Endodermal cell (in vitro differentiated cells): ENCODE measurements around the gene TRIM14. TPM values are rescaled to one million over a fixed set of nuclear protein-coding genes. Genes with fewer than 3 reads are reported as not detected.
"Not testable (repeated sequence)": the region's sequence is repeated elsewhere in the genome, so short reads cannot be mapped to it uniquely, and the experiment has no call there.

Source experiments
- DNase-seq: peaks from one replicate; pipeline ENCODE4 v3.0.0-alpha.2; 2017
- H3K27ac ChIP-seq: 2 replicates; pipeline ENCODE4 v1.5.1; 2013; ENCODE audit warnings: mild to moderate bottlenecking, low read depth, low read length, moderate library complexity
- H3K27me3 ChIP-seq: 2 replicates; pipeline ENCODE4 v1.6.1; 2013; ENCODE audit warnings: mild to moderate bottlenecking, low read length, moderate library complexity; ENCODE audit not compliant: insufficient read depth, control insufficient read depth, poor library complexity, severe bottlenecking
- H3K36me3 ChIP-seq: 2 replicates; pipeline ENCODE4 v1.7.0; 2013; ENCODE audit warnings: mild to moderate bottlenecking, low read length, moderate library complexity; ENCODE audit not compliant: control insufficient read depth, insufficient read depth
- H3K4me1 ChIP-seq: one replicate; pipeline ENCODE4 v1.7.0; 2013; ENCODE audit warnings: low read length; ENCODE audit not compliant: control insufficient read depth, insufficient read depth
- H3K4me3 ChIP-seq: 2 replicates; pipeline ENCODE4 v1.5.1; 2013; ENCODE audit warnings: mild to moderate bottlenecking, low read length, moderate library complexity
- H3K9ac ChIP-seq: 2 replicates; pipeline ENCODE4 v1.6.1; 2013; ENCODE audit warnings: mild to moderate bottlenecking, low read length, moderate library complexity; ENCODE audit not compliant: poor library complexity, severe bottlenecking; ENCODE audit errors: extremely low read depth
- H3K9me3 ChIP-seq: 2 replicates; pipeline ENCODE4 v1.6.1; 2013; ENCODE audit warnings: mild to moderate bottlenecking, low read length, moderate library complexity; ENCODE audit not compliant: control insufficient read depth
- H3K27ac Mint-ChIP-seq: 2 replicates; pipeline ENCODE4 v1.8.0; 2020; ENCODE audit warnings: mixed read lengths
- H3K27me3 Mint-ChIP-seq: 2 replicates; pipeline ENCODE4 v1.8.0; 2021; ENCODE audit warnings: mild to moderate bottlenecking, mixed read lengths; ENCODE audit not compliant: insufficient read depth
- H3K36me3 Mint-ChIP-seq: 2 replicates; pipeline ENCODE4 v1.8.0; 2020; ENCODE audit warnings: low read depth, mixed read lengths
- H3K4me1 Mint-ChIP-seq: 2 replicates; pipeline ENCODE4 v1.8.0; 2020; ENCODE audit warnings: mixed read lengths
- H3K4me3 Mint-ChIP-seq: 2 replicates; pipeline ENCODE4 v1.8.0; 2020; ENCODE audit warnings: mild to moderate bottlenecking, moderate library complexity, mixed read lengths
- H3K9me3 Mint-ChIP-seq: 2 replicates; pipeline ENCODE4 v1.8.0; 2020; ENCODE audit warnings: mild to moderate bottlenecking, mixed read lengths
- WGBS, 2 experiments: methylation state at CpG; one replicate each; pipeline versions ENCODE4 v1.1.5 to v1.1.7; 2013; ENCODE audit warnings: missing lambda C conversion rate in 2 of 2, mixed read lengths in 1 of 2; ENCODE audit not compliant: insufficient coverage in 1 of 2, insufficient read length in 1 of 2; 5-methylcytosine and 5-hydroxymethylcytosine counted together
- total RNA-seq, 2 donors: library from RNA; stranded (reverse); fragmentation: NEBNext Ultra II Directional in 1 of 2; extraction: Animal tissue kit (Norgen Biotek cat#: 25700) in 1 of 2; gene quantifications; 2 replicates in 1 of 2; 3 replicates in 1 of 2; pipeline ENCODE4 v1.2.1, GENCODE V29; 2021
- TF ChIP-seq, protein P1 (sequence below): fragments of 200-600 bp; sonication (generic); conservative IDR thresholded peaks from 2 replicates; pipeline ENCODE4 v1.5.0; 2021; ENCODE audit warnings: antibody characterized with exemption, mild to moderate bottlenecking

The TRIM14 gene
- total RNA-seq, 2 donors from 2014 or later, result 3.1 to 5.1 TPM

DNA sequence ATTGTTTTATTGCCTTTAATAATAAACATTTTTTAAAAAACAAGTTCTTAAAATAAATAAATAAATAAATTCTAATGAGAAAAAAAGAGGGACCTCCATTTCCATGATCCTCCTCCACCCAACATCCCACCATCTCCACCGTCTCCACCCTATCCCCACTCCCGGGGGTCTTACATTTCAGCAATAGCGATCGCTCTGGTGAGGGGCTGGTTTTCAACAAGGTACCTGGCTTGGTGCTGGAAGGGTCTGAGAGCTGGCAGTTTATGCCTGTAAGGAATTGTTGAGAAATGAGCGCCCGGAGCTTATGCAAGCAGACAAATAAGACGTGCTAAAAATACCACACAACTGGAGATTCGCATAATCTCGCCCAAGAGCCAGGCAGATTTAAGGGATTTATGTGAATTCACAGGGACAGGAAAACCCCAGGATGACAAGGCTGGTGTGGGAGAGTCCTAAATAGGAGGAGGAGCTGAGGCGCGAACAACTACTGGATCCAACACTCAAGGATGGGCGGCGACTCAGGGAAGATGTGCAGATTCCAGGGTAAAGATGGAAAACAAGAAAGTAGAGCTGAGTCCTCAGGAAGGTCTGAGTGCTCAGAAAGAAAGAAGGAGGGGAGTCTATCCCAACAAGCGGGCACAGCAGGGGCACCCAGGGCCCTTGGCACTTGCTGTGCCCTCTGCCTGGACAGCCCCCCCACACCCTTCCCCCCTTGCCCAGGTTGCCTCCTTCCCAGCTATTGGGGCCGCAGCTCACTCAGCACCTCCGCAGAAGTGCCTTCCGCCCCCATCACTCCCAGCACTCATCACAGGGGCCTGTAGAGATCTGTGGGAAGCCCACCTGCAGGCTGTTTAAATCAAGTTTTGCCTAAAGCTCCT is 27.0 kb downstream of the TRIM14 start:
- 64 to 81% methylated on average over 12 to 15 of the region's 17 CpGs for WGBS, 2 experiments
- no peaks in the 10 kb centered on the region for H3K27me3 ChIP-seq
- no peaks in the 10 kb centered on the region for H3K36me3 ChIP-seq
- no peaks in the 10 kb centered on the region for H3K9me3 Mint-ChIP-seq
- peaks cover 28% of the 10 kb centered on the region for H3K27me3 Mint-ChIP-seq
- H3K4me3 Mint-ChIP-seq, result peak overlapping the region; percentile 2
- H3K4me1 ChIP-seq, result peaks cover 3% of the 10 kb centered on the region
- TF ChIP-seq, protein P1, sequence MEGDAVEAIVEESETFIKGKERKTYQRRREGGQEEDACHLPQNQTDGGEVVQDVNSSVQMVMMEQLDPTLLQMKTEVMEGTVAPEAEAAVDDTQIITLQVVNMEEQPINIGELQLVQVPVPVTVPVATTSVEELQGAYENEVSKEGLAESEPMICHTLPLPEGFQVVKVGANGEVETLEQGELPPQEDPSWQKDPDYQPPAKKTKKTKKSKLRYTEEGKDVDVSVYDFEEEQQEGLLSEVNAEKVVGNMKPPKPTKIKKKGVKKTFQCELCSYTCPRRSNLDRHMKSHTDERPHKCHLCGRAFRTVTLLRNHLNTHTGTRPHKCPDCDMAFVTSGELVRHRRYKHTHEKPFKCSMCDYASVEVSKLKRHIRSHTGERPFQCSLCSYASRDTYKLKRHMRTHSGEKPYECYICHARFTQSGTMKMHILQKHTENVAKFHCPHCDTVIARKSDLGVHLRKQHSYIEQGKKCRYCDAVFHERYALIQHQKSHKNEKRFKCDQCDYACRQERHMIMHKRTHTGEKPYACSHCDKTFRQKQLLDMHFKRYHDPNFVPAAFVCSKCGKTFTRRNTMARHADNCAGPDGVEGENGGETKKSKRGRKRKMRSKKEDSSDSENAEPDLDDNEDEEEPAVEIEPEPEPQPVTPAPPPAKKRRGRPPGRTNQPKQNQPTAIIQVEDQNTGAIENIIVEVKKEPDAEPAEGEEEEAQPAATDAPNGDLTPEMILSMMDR, result no peak
- no peaks in the 10 kb centered on the region for H3K9me3 ChIP-seq
- H3K27ac Mint-ChIP-seq, result no peak overlapping the region
- H3K27ac ChIP-seq, result no peak overlapping the region
- peak; percentile 80 for DNase-seq
- H3K36me3 Mint-ChIP-seq, result no peaks in the 10 kb centered on the region
- peaks cover 9% of the 10 kb centered on the region for H3K4me1 Mint-ChIP-seq
- no peak overlapping the region for H3K4me3 ChIP-seq
- no peak overlapping the region for H3K9ac ChIP-seq

DNA sequence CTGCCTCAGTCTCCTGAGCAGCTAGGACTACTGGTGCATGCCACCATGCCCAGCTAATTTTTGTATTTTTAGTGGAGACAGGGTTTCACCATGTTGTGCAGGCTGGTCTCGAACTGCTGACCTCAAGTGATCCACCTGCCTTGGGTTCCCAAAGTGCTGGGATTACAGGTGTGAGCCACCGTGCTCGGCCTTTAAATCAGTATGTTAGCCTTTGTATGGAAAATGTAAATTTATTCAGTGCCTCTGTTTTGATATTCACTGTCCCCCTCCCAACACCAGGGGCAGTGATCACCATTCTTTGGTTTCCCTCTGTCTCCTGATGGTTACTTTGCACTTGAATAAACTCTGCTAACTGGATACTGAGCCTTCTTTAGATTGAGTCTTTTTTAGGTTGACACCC is 28.3 kb downstream of the TRIM14 start:
- not testable (repeated sequence) for H3K4me3 Mint-ChIP-seq, H3K36me3 ChIP-seq, H3K27ac Mint-ChIP-seq, H3K27me3 ChIP-seq, H3K4me3 ChIP-seq, H3K9me3 Mint-ChIP-seq, H3K27ac ChIP-seq, H3K4me1 ChIP-seq, H3K9me3 ChIP-seq, H3K36me3 Mint-ChIP-seq, H3K9ac ChIP-seq
- peak; percentile 76 for DNase-seq
- WGBS, 2 experiments, result 48 to 80% methylated on average over 2 to 3 of the region's 3 CpGs
- TF ChIP-seq, protein P1, result peak; percentile 66
- peaks cover 36% of the 10 kb centered on the region for H3K27me3 Mint-ChIP-seq
- peaks cover 22% of the 10 kb centered on the region for H3K4me1 Mint-ChIP-seq

DNA sequence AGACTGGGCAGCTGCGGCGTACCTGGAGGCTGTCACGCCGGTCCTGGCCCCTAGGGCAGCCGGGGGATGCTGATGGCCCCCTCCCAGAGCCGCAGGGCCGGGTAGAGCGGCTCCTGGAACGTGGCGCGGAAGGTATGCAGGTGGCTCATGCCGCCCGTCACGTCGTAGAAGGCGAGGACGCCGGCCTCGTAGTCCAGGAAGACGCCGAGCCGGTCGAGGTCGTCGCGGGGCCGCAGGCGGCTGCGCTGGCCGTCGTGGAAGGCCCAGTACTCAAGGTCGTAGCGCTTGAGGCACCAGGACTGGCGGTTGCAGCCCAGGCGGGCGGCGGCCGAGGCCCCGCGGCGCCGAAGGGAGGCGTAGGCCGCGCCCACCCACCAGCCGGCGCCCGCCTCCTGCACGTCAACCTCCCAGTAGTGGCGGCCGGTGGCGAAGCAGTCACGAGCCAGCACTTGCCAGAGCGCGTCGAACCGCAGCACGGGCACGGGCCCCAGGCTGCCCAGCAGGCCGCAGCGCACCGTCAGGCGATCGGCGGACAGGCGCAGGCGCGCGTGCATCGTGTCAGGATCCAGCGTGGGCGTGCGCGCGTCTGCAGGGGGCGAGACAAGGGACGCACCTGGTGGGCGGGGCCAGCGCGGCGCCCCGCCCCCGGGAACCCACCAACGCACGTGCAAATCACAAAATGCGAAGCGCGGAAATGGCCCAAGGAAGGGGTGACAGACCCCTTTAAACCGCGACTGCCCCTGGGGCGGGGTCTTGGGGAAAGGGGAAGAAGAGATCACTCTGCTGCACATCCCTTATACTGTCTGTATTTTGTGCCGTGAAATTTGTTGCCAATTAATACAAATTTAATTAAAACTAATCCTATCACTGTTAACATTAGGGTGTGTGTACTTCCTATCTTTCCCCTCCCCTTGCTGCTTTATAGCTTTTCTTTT is 31.3 kb downstream of the TRIM14 start:
- H3K27ac Mint-ChIP-seq, result no peak overlapping the region
- whole genome bisulfite sequencing, 2 experiments, result 92 to 93% methylated on average over 70 to 92 of the region's 92 CpGs
- Histone ChIP-seq H3K27ac (no peak overlapping the region), H3K9me3 (no peaks in the 10 kb centered on the region), H3K36me3 (peaks cover 17% of the 10 kb centered on the region), H3K9ac (no peak overlapping the region), H3K4me1 (peaks cover 9% of the 10 kb centered on the region), H3K27me3 (no peaks in the 10 kb centered on the region), H3K4me3 (no peak overlapping the region)
- H3K27me3 Mint-ChIP-seq, result peaks cover 31% of the 10 kb centered on the region
- peaks cover 21% of the 10 kb centered on the region for H3K4me1 Mint-ChIP-seq
- peak; percentile 91 for DNase-seq
- H3K36me3 Mint-ChIP-seq, result peaks cover 11% of the 10 kb centered on the region
- H3K9me3 Mint-ChIP-seq, result no peaks in the 10 kb centered on the region
- TF ChIP-seq, protein P1, result peak; percentile 73
- H3K4me3 Mint-ChIP-seq, result peak overlapping the region; percentile 15
